Measurements from ENCODE around the gene NELL1.

The NELL1 gene

GRCh38 chr11:21460082-21460481 is 790.7 kb downstream of the NELL1 start:
- TF ChIP-seq, protein P1, sequence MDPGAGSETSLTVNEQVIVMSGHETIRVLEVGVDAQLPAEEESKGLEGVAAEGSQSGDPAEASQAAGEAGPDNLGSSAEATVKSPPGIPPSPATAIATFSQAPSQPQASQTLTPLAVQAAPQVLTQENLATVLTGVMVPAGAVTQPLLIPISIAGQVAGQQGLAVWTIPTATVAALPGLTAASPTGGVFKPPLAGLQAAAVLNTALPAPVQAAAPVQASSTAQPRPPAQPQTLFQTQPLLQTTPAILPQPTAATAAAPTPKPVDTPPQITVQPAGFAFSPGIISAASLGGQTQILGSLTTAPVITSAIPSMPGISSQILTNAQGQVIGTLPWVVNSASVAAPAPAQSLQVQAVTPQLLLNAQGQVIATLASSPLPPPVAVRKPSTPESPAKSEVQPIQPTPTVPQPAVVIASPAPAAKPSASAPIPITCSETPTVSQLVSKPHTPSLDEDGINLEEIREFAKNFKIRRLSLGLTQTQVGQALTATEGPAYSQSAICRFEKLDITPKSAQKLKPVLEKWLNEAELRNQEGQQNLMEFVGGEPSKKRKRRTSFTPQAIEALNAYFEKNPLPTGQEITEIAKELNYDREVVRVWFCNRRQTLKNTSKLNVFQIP (CRISPR knock-in tag; IDR thresholded peaks at IDR 0.05; ENCODE audit: borderline replicate concordance, low read depth) = no peak
- TF ChIP-seq ZC3H10 (CRISPR knock-in tag; IDR thresholded peaks at IDR 0.05) (no peak), ZNF565 (CRISPR knock-in tag; conservative IDR thresholded peaks at IDR 0.05; ENCODE audit: low read depth) (no peak), OSR1 (CRISPR knock-in tag; IDR thresholded peaks at IDR 0.05) (no peak), ZNF70 (CRISPR knock-in tag; IDR thresholded peaks at IDR 0.05) (no peak), CSDC2 (CRISPR knock-in tag; IDR thresholded peaks at IDR 0.05) (no peak), ISL1 (CRISPR knock-in tag; IDR thresholded peaks at IDR 0.05) (no peak), ZFP3 (CRISPR knock-in tag; IDR thresholded peaks at IDR 0.05) (no peak), BACH2 (CRISPR knock-in tag; IDR thresholded peaks at IDR 0.05; ENCODE audit: borderline replicate concordance) (no peak), ZFP30 (CRISPR knock-in tag; IDR thresholded peaks at IDR 0.05) (no peak), TCF4 (CRISPR knock-in tag; IDR thresholded peaks at IDR 0.05; ENCODE audit: borderline replicate concordance) (no peak), GLIS3 (CRISPR knock-in tag; IDR thresholded peaks at IDR 0.05) (no peak), CSRNP3 (CRISPR knock-in tag; IDR thresholded peaks at IDR 0.05) (no peak), ESRRG (CRISPR knock-in tag; IDR thresholded peaks at IDR 0.05) (no peak), ARNTL (CRISPR knock-in tag; IDR thresholded peaks at IDR 0.05; ENCODE audit: borderline replicate concordance, low read depth) (no peak), RARB (CRISPR knock-in tag; IDR thresholded peaks at IDR 0.05) (no peak)
- TF ChIP-seq, protein P2, sequence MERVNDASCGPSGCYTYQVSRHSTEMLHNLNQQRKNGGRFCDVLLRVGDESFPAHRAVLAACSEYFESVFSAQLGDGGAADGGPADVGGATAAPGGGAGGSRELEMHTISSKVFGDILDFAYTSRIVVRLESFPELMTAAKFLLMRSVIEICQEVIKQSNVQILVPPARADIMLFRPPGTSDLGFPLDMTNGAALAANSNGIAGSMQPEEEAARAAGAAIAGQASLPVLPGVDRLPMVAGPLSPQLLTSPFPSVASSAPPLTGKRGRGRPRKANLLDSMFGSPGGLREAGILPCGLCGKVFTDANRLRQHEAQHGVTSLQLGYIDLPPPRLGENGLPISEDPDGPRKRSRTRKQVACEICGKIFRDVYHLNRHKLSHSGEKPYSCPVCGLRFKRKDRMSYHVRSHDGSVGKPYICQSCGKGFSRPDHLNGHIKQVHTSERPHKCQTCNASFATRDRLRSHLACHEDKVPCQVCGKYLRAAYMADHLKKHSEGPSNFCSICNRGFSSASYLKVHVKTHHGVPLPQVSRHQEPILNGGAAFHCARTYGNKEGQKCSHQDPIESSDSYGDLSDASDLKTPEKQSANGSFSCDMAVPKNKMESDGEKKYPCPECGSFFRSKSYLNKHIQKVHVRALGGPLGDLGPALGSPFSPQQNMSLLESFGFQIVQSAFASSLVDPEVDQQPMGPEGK (CRISPR knock-in tag; IDR thresholded peaks at IDR 0.05; ENCODE audit: borderline replicate concordance) = no peak
- no peak for ATAC-seq

GRCh38 chr11:21461701-21462100 is 792.3 kb downstream of the NELL1 start:
- ATAC-seq = no peak

More at GRCh38 chr11:21461701-21462100, 792.3 kb downstream of the NELL1 start:
- TF ChIP-seq, protein P3, sequence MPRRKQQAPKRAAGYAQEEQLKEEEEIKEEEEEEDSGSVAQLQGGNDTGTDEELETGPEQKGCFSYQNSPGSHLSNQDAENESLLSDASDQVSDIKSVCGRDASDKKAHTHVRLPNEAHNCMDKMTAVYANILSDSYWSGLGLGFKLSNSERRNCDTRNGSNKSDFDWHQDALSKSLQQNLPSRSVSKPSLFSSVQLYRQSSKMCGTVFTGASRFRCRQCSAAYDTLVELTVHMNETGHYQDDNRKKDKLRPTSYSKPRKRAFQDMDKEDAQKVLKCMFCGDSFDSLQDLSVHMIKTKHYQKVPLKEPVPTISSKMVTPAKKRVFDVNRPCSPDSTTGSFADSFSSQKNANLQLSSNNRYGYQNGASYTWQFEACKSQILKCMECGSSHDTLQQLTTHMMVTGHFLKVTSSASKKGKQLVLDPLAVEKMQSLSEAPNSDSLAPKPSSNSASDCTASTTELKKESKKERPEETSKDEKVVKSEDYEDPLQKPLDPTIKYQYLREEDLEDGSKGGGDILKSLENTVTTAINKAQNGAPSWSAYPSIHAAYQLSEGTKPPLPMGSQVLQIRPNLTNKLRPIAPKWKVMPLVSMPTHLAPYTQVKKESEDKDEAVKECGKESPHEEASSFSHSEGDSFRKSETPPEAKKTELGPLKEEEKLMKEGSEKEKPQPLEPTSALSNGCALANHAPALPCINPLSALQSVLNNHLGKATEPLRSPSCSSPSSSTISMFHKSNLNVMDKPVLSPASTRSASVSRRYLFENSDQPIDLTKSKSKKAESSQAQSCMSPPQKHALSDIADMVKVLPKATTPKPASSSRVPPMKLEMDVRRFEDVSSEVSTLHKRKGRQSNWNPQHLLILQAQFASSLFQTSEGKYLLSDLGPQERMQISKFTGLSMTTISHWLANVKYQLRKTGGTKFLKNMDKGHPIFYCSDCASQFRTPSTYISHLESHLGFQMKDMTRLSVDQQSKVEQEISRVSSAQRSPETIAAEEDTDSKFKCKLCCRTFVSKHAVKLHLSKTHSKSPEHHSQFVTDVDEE (CRISPR knock-in tag; IDR thresholded peaks at IDR 0.05) = no peak
- TF ChIP-seq BACH2 (CRISPR knock-in tag; IDR thresholded peaks at IDR 0.05; ENCODE audit: borderline replicate concordance) (no peak), CSDC2 (CRISPR knock-in tag; IDR thresholded peaks at IDR 0.05) (no peak), TOX (CRISPR knock-in tag; IDR thresholded peaks at IDR 0.05; ENCODE audit: borderline replicate concordance) (no peak), ARNTL (CRISPR knock-in tag; IDR thresholded peaks at IDR 0.05; ENCODE audit: borderline replicate concordance, low read depth) (no peak), ZFP30 (CRISPR knock-in tag; IDR thresholded peaks at IDR 0.05) (no peak), ZNF565 (CRISPR knock-in tag; conservative IDR thresholded peaks at IDR 0.05; ENCODE audit: low read depth) (no peak), ISL1 (CRISPR knock-in tag; IDR thresholded peaks at IDR 0.05) (no peak), ESRRG (CRISPR knock-in tag; IDR thresholded peaks at IDR 0.05) (no peak), ZFP3 (CRISPR knock-in tag; IDR thresholded peaks at IDR 0.05) (no peak), CREB5 (CRISPR knock-in tag; IDR thresholded peaks at IDR 0.05; ENCODE audit: low read depth) (no peak), PPARA (CRISPR knock-in tag; IDR thresholded peaks at IDR 0.05; ENCODE audit: borderline replicate concordance) (no peak), CSRNP3 (CRISPR knock-in tag; IDR thresholded peaks at IDR 0.05) (no peak), ZNF70 (CRISPR knock-in tag; IDR thresholded peaks at IDR 0.05) (no peak)

Measured in SK-N-SH treated with all-trans-retinoic acid at 6 μM for 48 hours (cell line).